ENCODE results near the gene GOLGA6L9.
"Not testable (repeated sequence)": the region's sequence is repeated elsewhere in the genome, so short reads cannot be mapped to it uniquely, and the experiment has no call there.

Gene GOLGA6L9, protein sequence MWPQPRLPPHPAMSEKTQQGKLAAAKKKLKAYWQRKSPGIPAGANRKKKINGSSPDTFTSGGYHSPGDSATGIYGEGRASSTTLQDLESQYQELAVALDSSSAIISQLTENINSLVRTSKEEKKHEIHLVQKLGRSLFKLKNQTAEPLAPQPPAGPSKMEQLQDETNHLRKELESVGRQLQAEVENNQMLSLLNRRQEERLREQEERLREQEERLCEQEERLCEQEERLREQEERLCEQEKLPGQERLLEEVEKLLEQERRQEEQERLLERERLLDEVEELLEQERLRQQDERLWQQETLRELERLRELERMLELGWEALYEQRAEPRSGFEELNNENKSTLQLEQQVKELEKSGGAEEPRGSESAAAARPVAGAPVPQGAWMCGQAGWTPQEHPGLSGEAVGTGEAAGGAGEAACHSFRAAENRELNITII

DNA sequence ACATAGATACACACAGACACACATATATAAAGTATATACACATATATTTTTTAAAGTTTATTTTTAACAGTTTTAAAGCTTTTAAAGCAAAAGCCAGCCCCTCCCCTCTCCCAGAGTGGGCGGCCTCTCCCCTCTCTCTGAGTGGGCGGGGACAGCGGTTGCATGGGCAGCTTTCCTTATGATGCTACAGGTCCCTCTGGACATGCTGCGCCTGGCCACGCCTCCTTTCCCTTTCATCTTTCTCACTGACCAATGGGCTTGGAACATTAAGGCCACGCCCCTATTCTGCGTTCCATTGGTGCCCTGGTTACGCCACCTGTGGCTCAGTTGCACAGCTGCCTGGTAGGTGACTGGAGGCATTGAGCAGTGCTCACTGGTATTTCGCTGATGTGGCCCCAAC lies at the start of gene GOLGA6L9:
GOLGA6L9 (plus strand) TSS at position 124 of the 400 bp plus-strand sequence; CDS start at position 388, 264 bp downstream.
- DNase-seq: not testable (repeated sequence)

DNA sequence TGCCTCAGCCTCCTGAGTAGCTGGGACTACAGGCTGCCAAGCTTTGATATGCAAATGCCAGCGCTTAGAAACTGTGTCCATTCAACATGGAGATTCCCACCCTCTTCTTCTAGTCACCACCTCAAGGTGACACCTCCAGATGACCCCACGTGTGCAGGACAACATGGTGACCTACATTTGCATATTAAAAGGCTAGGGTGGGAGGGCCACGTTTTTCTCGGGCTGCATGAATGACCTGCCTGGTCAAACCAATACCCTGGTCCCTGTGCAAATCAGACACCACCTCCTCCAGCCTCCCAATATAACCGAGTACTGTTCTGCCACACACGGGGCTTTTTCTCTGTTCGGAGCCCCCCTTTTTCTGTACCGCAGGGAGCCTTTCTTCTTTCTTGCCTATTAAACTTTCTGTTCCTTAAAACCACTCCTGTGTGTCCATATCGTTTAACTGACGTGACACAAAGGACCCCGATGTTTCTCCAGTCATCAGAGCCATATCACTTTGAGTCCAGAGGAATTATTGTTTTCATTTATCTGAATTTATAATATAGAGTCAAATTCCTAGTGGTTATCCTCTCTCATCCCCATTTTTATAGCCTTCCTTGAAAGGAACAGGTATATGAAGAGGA lies 48.2 kb upstream of the GOLGA6L9 start:
- not testable (repeated sequence) for DNase-seq

DNA sequence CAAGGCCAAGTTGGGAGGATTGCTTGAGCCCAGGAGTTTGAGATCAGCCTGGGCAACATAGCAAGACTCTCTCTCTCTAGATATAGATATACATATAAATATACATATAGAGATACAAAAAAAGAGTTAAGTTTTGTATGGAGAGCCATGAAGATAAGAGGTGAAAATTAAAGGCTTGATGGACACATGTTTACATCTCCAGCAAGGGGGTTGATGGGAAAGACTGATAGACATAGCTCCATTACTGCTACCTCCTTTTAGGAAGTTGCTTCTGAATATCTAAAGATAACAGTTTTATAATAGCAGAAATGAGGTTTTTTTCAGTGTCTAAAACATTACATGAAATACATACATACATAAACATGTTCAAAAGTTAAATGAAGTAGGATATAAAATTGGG lies 42.4 kb upstream of the GOLGA6L9 start:
- not testable (repeated sequence) for DNase-seq

DNA sequence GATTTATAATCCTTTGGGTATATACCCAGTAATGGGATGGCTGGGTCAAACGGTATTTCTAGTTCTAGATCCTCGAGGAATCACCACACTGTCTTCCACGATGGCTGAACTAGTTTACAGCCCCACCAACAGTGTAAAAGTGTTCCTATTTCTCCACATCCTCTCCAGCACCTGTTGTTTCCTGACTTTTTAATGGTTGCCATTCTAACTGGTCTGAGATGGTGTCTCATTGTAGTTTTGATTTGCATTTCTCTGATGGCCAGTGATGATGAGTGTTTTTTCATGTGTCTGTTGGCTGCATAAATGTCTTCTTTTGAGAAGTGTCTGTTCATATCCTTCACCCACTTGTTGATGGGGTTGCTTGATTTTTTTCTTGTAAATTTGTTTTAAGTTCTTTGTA lies 39.5 kb upstream of the GOLGA6L9 start:
- DNase-seq: not testable (repeated sequence)

DNA sequence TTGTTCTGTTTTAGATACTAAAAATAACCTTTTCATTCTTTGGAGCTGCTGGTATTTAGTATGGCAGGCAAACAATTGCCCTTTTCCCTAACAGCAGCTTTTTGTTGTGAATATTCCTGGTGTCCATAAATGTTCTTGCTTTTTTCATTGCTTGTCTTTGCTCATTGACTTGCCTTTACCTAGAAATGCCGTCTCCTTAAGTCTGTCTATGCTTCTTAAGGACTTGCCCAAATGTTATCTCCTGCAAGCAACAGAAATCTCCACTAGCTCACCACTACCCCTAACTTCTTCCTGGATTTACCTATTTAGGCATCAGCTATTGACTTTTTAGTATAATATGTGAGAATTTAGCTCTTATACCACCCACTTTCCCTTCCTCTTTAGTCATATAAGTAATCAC lies 37.5 kb upstream of the GOLGA6L9 start:
- DNase-seq: not testable (repeated sequence)

DNA sequence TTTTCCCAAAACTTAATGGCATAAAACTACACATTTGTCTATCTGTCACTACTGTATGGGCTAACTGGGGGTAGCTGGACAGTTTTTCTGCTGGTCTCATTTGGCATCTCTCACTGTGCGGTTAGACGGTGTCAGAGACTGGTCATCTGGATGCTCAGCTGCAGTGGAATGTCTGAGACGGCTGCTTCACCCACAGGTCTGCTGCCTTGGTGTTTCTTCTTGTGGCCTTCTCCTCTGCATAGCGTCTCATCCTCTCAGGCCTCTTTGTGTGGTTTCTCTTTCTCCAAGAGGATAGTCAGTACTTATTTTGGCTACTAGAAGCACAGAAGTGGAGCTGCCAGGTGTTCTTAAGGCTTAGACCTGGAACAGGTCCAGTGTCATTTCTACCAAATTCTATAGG lies 35.9 kb upstream of the GOLGA6L9 start:
- no peak for DNase-seq

DNA sequence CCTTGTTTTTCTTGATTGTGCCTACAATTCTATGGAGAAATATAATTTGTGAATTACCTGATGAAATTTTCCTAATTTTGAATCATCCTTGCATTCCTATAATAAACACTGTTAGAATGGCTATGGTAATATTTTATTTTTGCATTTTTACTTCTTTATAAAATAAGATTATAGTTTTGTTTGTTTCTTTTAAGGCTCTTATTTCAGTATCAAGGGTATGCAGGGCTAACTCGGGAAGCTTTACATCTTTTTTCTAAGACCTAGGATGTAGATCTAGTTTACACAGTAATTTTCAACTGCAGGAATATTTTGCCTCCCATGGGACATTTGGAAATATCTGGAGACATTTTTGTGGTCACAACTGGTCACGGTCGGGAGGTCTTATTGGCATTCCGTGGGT lies 33.8 kb upstream of the GOLGA6L9 start:
- not testable (repeated sequence) for DNase-seq

DNA sequence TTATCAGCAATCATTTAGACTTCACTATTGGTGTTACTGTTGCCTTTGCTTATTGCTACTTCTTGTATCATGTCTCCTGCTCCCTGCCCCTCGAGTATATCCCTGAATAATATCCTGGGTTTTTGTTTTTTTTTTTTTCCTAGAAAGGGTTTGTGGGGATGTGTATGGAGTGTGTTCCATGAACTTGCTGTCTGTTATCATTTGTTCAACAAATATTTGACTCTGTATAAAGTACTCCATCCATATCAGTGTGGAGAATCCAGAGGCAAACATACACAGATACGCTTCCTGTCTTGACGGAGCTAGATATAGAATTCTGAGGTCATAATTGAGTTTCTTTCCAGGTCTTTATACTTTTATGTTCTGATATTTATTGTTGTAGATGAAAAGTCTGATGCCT lies 31.8 kb upstream of the GOLGA6L9 start:
- DNase-seq: no peak

DNA sequence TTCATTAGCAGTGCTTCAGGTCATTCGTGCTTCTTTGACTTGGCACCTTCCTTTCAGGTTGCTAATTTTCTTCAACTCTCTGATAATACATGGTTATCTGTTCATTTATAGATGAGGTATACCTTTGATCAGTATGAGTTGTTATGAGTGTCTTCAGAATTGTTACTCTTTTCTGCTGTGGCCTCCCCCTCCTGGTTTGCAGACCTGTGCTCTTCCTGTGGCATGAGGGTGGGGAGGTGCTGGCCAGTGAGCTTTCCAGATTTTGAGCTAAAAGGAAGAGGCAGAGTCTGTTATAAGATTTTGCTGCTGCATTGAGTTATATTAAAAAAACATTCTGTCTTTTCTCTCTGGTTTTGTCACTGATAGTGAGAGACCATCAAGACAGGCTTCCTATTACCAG lies 30.8 kb upstream of the GOLGA6L9 start:
- no peak for DNase-seq

DNA sequence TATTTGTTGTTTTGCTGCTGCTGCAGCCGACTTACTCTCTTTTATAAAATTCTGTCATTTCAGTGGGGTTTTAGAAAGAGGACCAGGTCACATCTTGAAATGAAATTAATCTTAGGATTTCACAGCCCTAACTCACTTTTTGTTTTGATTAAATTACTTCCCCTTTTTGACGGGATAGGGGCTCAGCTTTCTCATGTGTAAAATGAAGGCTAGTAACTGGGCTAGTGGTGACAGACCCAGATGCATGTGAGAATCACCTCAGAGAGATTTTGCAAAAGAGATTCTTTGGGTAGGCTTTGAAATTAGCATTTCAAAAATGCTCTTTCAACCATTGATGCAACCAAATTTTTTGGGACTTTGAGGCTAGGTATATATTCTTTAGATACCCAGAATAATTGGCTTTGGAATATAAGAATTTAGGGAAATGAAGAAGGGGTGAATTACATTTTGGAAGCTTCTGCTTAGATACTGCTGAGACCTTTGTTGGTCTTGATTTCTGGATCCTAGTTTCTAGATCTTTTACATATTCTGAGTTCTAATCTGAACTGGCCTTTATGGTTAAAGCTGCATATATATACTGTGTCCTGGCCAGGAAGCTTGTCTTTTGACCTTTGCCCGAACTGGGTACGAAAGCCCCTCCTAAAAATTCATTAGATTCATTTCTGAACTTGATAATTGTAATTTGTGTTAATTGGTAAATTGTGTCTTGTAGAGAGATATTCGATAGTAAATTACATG lies 30.1 kb upstream of the GOLGA6L9 start:
- DNase-seq: not testable (repeated sequence)

DNA sequence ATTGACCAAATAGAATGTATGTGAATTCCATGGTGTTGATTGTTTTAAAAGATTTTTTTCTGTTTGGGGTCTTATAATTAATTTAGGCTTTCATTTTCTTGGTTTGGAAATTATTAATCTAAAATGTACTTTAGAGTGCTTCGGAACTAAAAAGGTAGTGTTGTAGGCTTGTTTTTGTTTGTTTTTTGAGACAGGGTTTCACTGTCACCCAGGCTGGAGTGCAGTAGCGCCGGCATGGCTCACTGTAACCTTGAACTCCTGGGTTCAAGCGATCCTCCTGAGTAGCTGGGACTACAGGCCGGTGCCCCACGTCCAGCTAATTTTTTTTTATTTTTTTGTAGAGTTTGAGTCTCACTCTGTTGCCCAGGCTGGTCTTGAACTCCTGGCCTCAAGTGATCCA lies 27.7 kb upstream of the GOLGA6L9 start:
- not testable (repeated sequence) for DNase-seq

DNA sequence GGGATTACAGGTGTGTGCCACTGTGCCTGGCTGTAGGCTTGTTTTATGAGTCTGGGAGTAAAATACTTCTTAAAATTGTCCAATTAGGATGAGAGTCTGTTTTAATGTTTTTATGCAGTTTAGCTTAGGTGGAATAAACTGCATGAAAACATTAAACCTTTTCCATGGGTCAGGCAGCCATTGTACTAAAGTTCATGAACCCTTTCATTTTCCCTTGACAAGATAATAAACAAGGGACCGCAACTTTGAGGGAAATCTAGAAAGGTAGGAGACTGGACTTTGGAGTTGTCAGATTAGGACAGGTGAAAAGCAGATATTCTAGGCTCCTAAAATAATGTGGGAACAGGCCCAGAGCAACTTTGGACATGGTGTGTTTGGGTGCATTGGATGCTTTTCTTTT lies 27.3 kb upstream of the GOLGA6L9 start:
- DNase-seq: not testable (repeated sequence)

DNA sequence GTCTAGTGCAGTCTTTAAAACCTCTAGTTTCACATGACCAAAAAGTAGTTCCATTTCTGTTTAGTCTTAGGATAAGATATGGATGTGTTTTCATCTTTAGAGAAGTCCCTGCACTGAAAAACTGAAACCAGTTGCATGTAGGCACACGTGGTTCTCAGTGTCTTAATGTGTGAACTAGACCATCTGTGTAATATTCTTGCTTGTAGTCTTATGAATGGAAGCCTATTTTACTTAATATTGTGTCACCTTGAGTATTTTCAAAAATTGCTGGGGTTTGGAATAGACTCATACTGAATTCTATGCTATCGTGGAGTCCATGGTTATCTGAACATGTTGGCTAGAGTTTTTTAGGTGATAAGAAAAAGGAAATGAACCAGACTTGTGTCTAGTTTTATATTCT lies 23.4 kb upstream of the GOLGA6L9 start:
- DNase-seq: not testable (repeated sequence)

DNA sequence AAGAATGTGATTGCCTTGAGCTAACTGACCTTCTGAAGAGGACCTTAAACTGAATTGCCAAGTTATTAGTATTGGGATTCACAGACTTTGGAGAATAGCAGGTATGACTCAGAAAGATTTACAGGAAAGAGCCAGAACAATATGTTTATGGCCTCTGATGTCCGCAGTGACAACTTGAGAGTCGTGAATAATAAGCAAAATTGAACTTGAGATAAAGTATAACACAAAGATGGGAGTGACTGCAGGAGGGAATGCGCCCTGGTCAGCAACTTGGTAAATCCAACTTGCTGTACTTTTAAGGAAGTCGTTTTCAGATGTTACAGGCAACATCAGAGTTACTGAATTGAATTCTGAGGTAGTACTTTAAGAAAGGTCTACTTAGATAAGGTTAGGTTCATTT lies 19.3 kb upstream of the GOLGA6L9 start:
- not testable (repeated sequence) for DNase-seq

DNA sequence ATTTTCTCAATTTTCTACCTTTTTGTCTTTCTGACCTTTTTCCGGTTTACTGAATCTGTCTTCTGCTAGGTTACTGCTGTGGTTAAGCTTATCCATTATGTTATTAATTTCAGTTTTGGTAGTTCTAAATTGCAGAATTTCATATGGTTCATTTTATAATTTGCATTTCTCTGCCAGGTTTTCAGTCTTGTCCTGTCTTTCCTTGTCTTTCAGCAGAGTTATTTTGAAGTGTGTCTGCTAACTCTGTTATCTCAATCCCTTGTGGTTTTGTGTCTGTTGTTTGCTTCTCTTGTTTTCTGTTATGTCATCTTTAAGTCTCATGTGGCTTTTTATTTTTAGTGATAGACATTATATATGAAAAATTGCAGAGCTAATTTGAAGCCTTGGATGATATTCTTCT lies 18.0 kb upstream of the GOLGA6L9 start:
- DNase-seq: not testable (repeated sequence)

DNA sequence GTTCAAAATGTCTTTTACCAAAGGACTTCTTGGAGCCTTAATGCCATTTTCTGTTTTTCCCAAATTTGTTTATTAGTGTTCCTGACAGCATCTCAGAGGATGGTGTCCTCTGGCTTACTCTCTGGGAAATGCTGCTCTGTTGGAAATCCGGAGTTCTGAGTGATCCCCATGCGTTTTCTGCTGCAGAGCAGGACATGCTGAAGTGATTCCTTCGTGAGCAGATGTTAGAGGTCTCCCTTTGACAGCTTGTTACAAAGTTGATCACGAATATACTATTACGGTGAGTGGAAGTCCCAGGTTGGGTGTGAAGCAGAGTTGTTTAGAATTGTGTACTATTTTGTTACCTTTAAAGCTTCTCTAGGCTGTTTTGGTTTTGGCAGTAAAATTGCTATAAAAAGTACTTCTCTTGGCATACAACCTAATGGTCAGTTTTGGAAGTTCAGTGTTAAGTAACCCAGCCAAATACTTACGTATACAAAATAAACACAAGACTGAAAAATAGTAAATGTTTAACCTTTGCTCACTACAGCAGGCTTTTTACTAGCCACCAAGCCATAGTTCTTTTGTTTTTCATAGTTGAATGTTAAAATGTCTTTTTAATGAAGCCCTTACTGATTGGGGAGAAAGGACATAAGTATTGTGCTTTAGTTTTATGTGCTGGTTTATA lies 15.0 kb upstream of the GOLGA6L9 start:
- DNase-seq: not testable (repeated sequence)

DNA sequence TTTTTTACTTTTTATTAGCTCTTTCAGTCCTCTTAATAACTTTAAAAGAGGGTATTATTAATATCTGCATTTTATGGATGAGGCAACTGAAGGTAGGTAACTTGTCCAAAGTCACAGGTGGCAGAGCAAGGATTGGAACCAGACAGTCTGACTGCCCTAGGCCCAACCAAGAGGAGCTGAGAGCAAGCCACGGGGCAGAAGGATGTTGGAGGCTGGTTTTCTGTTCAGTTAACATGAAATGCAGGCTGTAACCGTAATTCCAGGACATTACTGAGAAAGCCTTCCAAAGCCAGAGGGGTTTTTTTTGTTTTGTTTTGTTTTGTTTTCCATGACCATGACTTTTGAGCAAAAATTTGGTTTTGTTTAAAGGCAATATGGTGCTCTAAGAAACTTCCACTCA lies 9.1 kb upstream of the GOLGA6L9 start:
- not testable (repeated sequence) for DNase-seq

DNA sequence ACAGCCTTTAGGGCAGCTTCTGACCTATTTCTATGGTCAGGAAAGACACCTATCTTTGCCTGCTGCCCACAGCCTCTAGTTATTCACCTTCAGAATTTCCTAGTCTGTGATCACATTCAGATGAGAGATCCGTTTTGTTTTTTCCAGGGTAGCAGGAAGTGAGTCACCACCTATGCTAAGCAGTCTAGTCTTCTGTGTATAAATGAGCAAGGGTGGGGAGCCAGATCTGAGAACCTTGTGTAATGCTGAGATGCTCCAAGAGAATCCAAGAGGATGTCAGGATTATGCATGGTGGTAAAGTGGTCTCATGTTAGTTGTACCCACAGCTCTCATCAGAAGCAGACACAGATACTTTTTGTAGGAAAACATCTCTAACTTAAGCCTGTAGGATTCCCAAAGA lies 8.7 kb upstream of the GOLGA6L9 start:
- not testable (repeated sequence) for DNase-seq

DNA sequence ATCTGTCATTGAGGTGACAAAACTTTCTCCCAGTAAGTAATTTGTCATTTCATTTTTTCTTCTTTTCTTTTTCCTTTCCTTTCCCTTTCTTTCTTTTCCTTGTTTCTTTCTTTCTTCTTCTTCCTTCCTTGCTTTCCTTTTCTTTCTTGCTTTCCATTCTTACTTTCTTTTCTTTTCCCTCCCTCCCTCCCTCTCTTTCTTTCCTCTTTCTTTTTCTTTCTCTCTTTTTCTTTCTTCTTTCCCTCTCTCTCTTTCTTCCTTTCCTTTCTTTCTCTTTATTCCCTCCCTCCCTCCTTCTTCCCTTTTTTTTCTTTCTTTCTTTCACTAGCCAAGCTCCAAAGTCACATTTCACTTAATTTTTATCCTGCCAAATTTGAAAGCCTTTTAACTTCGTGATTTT lies 2.5 kb upstream of the GOLGA6L9 start:
- DNase-seq: not testable (repeated sequence)

DNA sequence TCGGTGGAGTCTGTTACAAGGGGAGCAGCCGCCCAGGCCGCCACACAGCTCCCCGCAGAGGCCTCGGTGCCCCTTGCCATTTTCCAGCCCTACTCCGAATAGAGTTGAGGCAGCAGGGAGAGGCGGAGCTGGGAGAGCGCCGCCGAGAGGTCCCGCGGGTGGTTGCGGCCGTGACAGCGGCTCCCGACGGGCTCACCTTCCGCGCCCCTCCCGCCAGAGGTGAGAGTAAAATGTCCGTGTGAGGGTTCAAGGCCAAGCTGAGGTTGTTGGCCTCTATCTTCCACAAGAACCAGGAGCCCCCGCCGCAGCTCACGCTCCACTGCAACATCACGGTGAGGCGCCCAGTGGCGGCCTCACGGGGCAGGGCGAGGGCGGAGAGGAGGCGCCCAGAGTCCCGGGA lies 15.8 kb downstream of the GOLGA6L9 start:
- peak; percentile 15 for DNase-seq

DNA sequence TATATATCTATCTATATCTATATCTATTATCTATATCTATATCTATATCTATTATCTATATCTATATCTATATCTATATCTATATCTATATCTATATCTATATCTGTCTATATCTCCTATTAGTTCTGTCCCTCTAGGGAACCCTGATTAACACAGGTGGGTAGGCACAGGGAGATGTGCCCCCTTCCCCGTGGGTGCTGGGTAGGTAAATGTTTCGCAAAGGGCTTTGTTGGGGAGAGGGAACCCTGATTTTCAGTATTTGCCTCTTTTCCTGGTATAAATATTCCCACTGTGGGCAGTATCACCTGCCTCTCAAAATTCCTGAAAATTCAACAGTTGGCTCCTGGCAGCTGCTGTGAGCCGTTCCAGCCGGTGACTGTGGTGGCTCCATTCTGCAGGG lies 27.7 kb downstream of the GOLGA6L9 start:
- not testable (repeated sequence) for DNase-seq

DNA sequence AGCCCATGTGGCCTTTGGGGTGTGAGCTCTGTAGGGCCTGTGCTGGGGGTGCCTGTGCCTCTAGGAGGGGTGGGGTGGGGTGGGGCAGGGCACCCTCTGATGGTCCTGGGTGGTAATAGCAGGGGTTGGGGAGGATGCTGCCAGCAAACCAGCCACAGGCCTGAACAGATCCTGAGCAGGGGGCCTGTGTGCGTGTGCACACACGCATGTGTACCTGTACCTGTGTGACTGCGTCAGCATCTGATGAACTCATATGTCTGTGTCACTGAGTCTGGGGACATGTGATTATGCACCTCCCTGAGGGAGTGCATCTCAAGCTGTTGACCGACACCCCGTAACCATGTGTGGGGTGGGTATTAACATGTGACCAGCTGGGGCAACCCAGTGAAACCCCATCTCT lies 36.0 kb downstream of the GOLGA6L9 start:
- not testable (repeated sequence) for DNase-seq

DNA sequence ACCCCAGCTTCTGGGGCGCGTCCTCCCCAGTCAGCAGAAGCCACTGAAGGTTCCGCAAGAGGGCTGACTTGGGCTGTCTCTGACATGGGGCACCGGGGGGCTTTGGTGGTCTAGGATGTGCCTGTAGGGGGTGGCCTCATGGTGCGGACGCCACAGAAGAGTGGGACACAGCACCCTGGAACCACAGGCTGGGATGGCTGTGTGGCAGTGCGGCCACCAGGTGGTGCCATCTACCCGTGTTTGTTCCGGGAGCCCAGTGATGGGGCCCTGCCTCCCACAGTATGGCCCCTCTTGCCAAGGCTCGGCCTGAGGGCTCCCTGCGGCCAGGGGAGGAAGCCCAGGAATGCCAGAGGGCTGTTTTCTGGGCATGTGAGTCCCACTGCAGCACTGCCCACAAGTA lies 38.6 kb downstream of the GOLGA6L9 start:
- not testable (repeated sequence) for DNase-seq

Measured in activated naive CD4-positive, alpha-beta T cell treated with Interleukin-2 at 50 U/mL for 16 hours (primary cell).